UCSD-AML1 (cell line): ENCODE measurements around the gene C16orf78.

Source experiments
- DNase-seq: peaks from one replicate; lab custom pipeline; 2025; ENCODE audit not compliant: unreplicated experiment; lab: John Stamatoyannopoulos, UW

Gene C16orf78

GRCh38 chr16:49428808-49429207 is 55.2 kb downstream of the C16orf78 start:
- no peak for DNase-seq

GRCh38 chr16:49431040-49431439 is 57.4 kb downstream of the C16orf78 start:
- no peak for DNase-seq

DNA sequence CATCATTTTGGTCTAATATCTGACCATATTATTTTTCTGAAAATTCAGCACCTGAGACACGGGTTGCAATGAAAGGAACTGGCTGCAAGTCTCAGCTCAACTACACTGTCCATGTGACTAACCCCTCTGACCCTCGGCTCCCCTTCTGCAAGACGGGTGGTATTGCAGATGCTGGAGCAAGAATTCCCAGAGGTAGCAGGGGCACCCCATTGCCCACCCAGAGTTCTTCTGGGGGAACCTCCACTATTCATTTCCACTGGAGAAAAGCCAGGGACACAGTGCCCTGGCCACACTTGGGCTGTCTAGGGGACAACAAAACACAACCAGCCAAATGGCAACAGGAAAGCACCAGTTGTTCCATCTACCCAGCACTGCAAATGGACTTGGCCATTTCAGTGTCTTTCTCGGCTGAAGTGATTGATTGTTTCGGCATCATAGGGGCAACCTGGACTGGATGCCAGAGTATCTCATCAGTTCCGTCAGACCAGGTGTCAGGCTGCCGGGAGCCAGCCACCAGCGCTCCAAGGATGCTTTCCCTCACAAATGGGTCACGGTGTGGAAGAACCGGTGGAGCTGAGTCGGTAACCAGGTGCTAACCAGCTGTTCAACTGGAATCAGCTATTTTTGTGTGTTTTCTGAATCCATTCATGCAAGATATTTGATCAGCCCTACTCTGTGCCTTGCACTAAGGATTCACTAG is 58.1 kb downstream of the C16orf78 start:
- DNase-seq = no peak

- DNase-seq = no peak
Measured at GRCh38 chr16:49434733-49435132, 61.1 kb downstream of the C16orf78 start.

DNA sequence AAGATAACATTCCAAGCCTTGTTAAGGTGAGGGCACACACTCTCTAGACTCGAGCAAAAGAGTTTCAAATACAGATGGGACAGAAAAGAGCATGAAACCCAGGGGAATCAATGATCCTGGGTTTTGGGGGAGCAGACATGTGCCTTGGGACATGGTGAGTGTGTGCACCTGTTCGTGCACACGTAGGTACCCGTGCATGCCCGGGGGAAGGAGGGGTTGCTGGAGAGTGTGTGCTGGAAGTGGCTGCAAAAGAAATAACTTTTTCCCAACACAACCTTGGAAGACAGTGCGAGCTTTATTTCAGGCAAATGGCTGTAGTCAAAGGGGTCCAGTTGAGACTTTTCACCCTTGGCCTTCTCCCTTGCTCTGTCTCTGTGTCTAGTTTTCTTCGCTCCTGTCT is 62.6 kb downstream of the C16orf78 start:
- no peak for DNase-seq

- DNase-seq = no peak
Measured at GRCh38 chr16:49437344-49437743, 63.7 kb downstream of the C16orf78 start.

- DNase-seq = no peak
Measured at GRCh38 chr16:49439050-49439449, 65.4 kb downstream of the C16orf78 start.

DNA sequence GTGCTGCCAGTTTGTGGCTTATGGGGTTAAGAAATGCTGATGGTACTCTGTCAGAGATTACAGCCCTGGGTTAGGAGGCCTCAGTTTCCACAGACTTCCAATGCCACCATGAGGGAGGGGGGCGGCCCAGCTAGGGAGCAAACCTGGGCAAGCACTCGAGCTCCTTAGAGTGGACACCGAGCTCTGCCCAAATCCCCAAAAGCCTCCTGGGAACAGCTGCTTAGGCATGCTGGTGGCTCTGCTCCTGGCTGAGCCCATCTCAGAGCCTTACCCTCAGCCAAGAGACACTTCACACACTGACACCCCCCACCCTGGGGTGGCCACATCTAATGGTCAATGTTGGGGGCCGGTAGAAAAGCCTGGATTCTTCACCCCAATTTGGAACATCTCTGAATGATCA is 66.1 kb downstream of the C16orf78 start:
- DNase-seq = no peak

DNA sequence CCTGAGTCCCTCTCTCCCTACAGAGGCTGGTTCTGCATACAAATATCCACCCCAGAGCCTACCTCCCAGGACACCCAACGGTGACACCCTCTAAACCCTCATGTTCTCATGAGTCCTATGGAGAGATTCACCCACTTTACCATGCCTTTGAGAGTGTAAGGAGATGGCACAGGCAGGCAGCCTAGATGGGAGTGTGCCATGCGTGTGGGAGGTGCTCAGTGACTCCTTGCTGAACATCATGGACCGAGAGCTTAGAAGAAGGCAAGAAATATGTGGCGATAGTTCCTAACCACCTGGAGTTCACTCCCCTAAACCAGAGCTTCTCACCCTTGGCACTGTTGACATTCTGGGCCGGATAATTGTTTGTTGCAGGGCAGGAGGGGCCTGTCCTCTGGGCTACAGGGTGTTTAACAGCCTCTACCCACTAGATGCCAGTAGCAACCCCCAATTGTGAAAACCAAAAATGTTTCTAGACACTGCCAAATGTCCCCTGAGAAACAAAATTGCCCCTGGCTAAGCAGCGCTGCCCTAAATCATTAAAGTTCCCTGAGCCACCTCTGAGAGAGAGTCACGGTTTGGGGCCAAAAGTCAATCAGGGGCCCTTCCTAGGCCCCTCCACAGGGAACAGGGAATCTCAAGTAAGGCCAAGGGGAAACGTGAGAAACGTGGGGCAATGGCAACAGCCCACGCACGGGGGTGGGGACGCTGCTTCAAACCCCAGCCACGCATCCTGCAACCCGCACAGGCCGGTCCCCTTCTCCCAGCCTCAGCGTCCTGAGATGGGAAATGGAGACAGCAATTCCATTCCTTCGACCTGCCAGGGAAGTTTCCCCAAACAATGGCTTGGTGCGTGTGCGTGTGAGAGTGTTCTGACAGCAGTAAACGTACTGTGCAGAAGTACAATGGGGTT is 66.8 kb downstream of the C16orf78 start:
- no peak for DNase-seq

GRCh38 chr16:49441366-49441780 is 67.8 kb downstream of the C16orf78 start:
- peak; percentile 87 for DNase-seq

DNA sequence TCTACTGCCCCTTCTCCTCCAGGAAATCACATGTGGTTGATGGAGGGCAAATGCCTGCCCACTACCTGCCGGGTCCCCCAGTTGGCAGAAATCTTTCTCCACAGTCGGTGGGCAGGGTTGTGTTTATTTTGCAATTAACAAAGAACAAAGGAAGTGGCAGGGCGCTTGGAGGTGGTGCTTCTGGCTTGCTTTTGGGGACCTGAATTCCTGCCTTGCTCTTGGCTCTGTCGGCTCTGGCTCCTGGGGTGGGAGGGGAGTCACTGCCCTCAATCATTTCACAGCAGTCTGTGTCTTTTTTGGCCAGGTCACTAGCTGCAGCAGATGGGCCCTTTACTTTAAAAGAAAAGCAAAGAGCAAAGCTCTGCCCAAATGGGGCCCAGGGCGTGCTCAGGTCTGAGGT is 69.2 kb downstream of the C16orf78 start:
- DNase-seq = no peak

- DNase-seq = no peak
Measured at GRCh38 chr16:49443576-49443975, 70.0 kb downstream of the C16orf78 start.

DNA sequence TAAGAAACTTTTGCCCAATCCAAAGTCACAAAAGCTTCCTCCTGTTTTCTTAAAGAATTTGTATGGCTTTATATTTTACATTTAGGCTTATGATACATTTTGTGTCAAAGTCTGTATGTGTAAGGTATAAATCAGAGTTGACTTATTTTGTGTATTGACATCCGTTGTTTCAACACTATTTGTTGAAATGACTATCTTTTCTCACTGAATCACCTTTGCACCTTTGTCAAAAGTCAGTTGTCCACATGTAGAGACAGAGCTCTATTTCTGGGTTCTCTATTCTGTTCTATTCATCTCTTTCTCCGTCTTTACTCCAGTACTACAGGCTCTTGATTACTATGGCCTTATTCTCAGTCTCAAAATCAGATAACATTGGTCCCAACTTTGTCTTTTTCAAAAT is 73.2 kb downstream of the C16orf78 start:
- no peak for DNase-seq
